GM19025 (cell line): ENCODE measurements around the gene TEX13A.
"Not testable (repeated sequence)": the region's sequence is repeated elsewhere in the genome, so short reads cannot be mapped to it uniquely, and the experiment has no call there.

Experiments used
- ATAC-seq: cut with Tn5 transposase; IDR thresholded peaks from one replicate; pipeline ENCODE4 v1.9.1; 2021; ENCODE audit warnings: mild to moderate bottlenecking, low read depth, moderate library complexity; ENCODE audit not compliant: unreplicated experiment

TEX13A gene, protein sequence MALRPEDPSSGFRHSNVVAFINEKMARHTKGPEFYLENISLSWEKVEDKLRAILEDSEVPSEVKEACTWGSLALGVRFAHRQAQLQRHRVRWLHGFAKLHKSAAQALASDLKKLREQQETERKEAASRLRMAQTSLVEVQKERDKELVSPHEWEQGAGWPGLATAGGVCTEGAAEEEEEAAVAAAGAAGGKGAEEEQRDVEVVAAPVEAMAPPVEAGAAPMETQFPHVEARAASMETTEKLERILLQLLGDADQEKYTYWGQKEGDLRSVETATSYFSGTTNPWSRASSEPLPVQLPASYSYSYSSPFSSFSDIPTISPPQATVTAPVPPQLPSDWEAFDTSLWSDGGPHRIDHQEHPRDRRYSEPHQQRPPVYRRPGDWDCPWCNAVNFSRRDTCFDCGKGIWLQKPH

GRCh38 chrX:105220636-105221035 lies at the start of gene TEX13A:
Gene TEX13A, minus strand, starts transcription at chrX:105220694. Its CDS starts 297 bp downstream, at chrX:105220397.
- no peak for ATAC-seq

GRCh38 chrX:105269386-105269785 lies 48.9 kb upstream of the TEX13A start:
- ATAC-seq = no peak

DNA sequence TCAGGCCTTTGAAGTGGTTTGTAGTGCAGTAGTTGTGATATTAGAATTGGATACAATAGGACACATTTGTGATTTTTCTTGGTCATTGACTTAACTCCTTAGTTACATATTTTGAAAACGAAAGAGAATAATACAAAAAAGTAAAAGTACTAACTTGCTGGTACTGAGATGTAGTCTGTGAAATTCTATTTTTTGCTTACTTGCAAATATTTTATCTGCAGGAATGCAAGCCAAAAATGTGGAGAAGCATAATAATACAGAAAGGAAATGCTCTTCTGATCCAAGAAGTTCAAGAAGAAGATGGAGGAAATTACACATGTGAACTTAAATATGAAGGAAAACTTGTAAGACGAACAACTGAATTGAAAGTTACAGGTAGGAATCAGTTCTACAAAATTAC lies 46.7 kb upstream of the TEX13A start:
- ATAC-seq = no peak

- no peak for ATAC-seq
These were observed 46.0 kb upstream of the TEX13A start for GRCh38 chrX:105266456-105266855.

DNA sequence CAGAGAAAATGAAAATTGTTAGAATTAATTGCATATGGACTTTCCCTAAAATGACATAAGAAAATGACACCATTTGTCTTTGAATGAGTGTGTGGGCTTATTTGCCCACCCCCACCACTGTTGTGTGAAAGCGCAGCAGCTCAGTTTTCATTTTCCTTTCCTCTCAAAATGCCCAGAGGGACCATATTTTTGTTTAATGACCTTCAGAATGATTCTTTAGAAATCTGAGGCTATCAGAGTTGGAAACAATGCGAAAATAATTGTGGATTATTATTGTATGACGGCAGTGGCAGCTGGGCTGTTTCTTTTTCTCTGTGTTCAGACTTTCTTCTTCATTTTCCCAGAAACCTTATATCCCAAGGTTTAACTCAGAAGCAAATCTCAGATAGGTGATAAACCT lies 44.6 kb upstream of the TEX13A start:
- no peak for ATAC-seq

GRCh38 chrX:105263801-105264200 lies 43.3 kb upstream of the TEX13A start:
- ATAC-seq = no peak

- ATAC-seq = no peak
These were observed 42.7 kb upstream of the TEX13A start for GRCh38 chrX:105263171-105263570.

DNA sequence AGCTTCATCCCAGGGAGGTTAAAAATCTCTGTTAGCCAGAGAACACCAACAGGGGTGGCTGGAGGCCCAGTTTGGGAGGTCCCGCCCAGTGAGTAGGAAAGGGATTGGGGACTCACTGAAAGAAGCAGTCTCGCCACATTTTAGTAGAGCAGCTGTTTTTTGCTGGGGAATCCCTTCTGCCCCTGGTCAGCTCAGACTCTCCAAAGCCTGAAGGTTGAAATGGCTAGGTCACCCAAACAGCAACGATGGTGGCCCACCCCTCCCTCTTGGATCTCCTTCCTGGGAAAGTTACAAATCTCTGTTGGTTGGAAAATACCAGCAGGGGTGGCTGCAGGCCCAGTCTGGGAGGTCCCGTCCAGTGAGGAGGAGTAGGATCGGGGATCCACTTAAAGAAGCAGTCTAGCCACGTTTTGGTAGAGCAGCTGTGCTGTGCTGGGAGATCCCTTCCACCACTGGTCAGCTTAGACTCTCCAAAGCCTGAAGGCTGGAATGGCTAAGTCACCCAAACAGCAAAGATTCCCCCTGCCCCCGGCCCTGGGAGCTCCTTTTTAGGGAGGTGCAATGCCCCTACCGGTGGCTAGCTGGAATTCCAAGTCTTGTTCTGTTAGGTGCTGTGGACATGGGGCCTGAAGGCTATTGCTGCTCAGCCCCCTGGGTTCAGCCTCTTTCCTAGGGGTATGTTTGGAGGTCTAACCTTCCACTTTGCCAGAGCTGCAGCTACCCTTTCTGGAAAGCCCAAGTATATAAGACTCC lies 40.0 kb upstream of the TEX13A start:
- no peak for ATAC-seq

DNA sequence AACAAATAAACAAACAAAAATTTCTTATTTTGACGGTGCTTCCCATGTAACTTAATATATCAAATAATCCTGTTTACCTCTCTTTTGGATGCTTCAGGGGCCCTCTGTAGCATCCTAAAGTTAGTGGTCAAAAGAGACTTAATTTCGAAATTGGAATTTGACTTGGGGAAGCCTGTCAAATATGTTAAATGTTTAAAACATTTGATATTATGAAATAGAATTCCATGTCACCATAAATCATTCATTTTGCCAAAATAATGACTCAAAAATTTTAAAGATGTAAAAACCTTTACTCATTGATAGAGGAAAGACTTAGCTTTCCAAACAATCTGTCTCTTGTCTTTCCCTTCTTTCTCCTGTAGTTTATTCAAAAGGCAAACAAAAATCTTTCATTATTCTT lies 20.6 kb upstream of the TEX13A start:
- no peak for ATAC-seq

DNA sequence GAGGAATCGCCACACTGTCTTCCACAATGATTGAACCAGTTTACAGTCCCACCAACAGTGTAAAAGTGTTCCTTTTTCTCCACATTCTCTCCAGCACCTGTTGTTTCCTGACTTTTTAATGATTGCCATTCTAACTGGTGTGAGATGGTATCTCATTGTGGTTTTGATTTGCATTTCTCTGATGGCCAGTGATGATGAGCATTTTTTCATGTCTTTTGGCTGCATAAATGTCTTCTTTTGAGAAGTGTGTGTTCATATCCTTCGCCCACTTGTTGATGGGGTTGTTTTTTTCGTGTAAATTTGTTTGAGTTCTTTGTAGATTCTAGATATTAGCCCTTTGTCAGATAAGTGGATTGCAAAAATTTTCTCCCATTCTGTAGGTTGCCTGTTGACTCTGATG lies 16.9 kb upstream of the TEX13A start:
- ATAC-seq = not testable (repeated sequence)

DNA sequence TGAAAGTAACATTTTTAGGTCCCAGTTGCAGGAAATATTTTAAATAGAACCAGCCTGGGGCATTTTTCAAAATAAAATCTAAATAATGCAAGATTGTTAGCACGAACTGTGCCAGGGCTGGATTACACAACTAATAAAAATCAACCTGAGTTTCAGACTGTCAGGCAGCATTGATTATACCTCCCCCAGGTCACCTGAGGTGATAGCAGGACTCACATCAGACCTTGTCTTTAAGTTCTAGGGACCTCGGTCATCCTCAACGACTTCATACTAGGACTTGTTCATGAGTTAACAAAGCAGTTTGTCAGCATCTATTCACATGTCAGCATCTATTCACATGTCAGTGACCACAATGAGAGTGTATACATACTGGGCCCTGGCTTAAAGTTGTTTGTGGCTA lies 8.7 kb upstream of the TEX13A start:
- no peak for ATAC-seq

- ATAC-seq = no peak
These were observed 8.1 kb upstream of the TEX13A start for GRCh38 chrX:105228602-105229001.

- ATAC-seq = no peak
These were observed 6.0 kb upstream of the TEX13A start for GRCh38 chrX:105226499-105226898.

GRCh38 chrX:105221374-105221773 lies 880 bp upstream of the TEX13A start:
- no peak for ATAC-seq

DNA sequence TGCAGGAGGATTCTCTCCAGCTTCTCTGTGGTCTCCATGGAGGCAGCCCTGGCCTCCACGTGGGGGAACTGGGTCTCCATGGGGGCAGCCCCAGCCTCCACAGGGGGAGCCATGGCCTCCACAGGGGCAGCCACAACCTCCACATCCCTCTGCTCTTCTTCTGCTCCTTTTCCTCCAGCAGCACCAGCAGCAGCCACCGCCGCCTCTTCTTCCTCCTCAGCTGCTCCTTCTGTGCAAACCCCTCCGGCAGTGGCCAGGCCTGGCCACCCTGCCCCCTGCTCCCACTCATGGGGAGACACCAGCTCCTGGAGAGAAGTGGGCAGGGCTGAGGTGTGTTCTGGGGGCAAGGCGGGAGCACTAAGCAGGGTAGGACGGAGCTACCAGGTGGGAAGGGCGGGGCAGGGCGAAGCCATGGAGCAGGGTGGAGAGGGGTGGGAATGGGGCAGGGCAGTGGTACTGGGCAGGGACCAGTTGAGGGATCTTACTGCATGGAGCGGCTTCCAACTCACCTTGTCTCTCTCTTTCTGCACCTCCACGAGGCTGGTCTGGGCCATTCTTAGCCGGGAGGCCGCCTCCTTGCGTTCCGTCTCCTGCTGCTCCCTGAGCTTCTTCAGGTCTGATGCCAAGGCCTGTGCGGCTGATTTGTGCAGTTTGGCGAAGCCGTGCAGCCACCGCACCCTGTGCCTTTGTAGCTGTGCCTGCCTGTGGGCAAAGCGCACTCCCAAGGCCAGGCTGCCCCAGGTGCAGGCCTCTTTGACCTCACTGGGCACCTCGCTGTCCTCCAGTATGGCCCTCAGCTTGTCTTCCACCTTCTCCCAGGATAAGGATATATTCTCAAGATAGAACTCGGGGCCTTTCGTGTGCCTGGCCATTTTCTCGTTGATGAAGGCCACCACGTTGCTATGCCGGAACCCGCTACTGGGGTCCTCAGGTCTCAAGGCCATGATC lies 766 bp downstream of the TEX13A start:
- ATAC-seq = no peak

GRCh38 chrX:105211066-105211575 lies 9.4 kb downstream of the TEX13A start:
- no peak for ATAC-seq

DNA sequence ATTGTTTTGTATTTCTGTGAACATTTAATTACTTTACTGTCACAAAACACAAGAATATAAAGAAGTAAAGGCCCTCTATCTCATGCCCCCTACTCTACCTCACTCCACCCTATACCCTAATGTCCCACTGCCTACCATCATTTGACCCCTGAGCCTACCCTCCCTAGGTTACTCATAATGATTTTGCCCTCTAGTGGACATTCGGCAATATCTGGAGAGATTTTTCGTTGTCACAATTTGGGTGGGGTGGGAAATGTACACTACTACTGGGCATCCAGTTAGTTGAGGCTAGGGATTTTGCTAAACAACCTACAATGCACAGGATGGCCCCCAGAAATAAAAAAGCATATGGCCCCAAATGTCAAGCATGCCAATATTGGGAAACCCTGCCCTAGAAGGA lies 10.2 kb downstream of the TEX13A start:
- ATAC-seq = no peak

GRCh38 chrX:105209406-105209805 lies 11.1 kb downstream of the TEX13A start:
- ATAC-seq = no peak

DNA sequence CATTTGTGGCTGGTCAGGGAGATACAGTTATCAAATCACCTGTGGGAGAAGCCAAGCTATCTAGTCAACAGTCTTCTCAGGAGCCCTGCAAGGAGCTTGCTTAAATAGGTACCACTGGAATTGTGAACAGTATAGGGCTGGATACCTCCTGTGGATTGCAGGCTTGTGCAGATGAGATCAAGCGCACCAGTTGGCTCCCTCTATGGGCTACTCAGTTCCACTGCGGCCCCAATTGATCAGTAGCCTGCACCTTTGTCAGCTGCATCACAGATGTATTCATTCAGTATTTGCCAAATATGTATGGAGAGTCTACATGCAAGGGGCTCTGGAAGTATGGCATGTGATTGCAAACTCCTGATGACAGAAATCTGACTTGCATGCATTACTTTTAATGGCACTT lies 28.6 kb downstream of the TEX13A start:
- no peak for ATAC-seq

- ATAC-seq = no peak
These were observed 30.1 kb downstream of the TEX13A start for GRCh38 chrX:105190252-105190853.
